WTC11 (cell line): ENCODE results near the gene BCL7C. TPM values are rescaled to one million over a fixed set of nuclear protein-coding genes. Genes with fewer than 3 reads are reported as not detected.

Source experiments
- ATAC-seq: fragments of 200-7000 bp; cut with Tn5 transposase; 2 replicates; pipeline ENCODE4 v1.10.0; 2021; ENCODE audit warnings: mild to moderate bottlenecking, moderate library complexity
- CTCF ChIA-PET: fragments of 300-600 bp; sonication (Branson Sonifier 250); formaldehyde crosslinking; loops from one replicate; lab custom pipeline; 2021; ENCODE audit warnings: antibody characterized with exemption; lab: Charles Lee
- POLR2A ChIA-PET: fragments of 350-600 bp; sonication (Branson Sonifier 250); formaldehyde crosslinking; loops from one replicate; lab custom pipeline; 2021; ENCODE audit warnings: antibody characterized with exemption; lab: Charles Lee
- DNase-seq: peaks from one replicate; pipeline ENCODE4 v3.0.0; 2021; ENCODE audit warnings: low spot score
- H3K27ac Mint-ChIP-seq: 2 replicates; pipeline ENCODE4 v1.8.0; 2021; ENCODE audit warnings: mixed read lengths
- H3K27me3 Mint-ChIP-seq: 2 replicates; pipeline ENCODE4 v1.8.0; 2021; ENCODE audit warnings: low read depth, mild to moderate bottlenecking, moderate library complexity, mixed read lengths
- H3K36me3 Mint-ChIP-seq: 2 replicates; pipeline ENCODE4 v1.8.0; 2021; ENCODE audit warnings: mixed read lengths
- H3K4me1 Mint-ChIP-seq: 2 replicates; pipeline ENCODE4 v1.8.0; 2022; ENCODE audit warnings: mixed read lengths
- H3K4me3 Mint-ChIP-seq: 2 replicates; pipeline ENCODE4 v1.8.0; 2021; ENCODE audit warnings: mild to moderate bottlenecking, moderate library complexity, mixed read lengths
- H3K9me3 Mint-ChIP-seq: 2 replicates; pipeline ENCODE4 v1.8.0; 2021; ENCODE audit warnings: mixed read lengths
- ATF1 ChIP-seq: sonication (generic); formaldehyde crosslinking; IDR thresholded peaks from 2 replicates; pipeline ENCODE4 v1.8.1; 2023; ENCODE audit warnings: mild to moderate bottlenecking, moderate library complexity, missing genetic modification reagents
- ATF3 ChIP-seq: sonication (generic); formaldehyde crosslinking; conservative IDR thresholded peaks from 2 replicates; pipeline ENCODE4 v1.8.1; 2022; ENCODE audit warnings: mild to moderate bottlenecking, missing genetic modification reagents
- CBFB ChIP-seq: sonication (generic); formaldehyde crosslinking; IDR thresholded peaks from 2 replicates; pipeline ENCODE4 v1.8.1; 2022; ENCODE audit warnings: mild to moderate bottlenecking, low read depth, missing genetic modification reagents
- E2F5 ChIP-seq: sonication (generic); formaldehyde crosslinking; IDR thresholded peaks from 2 replicates; pipeline ENCODE4 v1.8.1; 2022; ENCODE audit warnings: mild to moderate bottlenecking, moderate library complexity, missing genetic modification reagents
- ETV6 ChIP-seq: sonication (generic); formaldehyde crosslinking; IDR thresholded peaks from 2 replicates; pipeline ENCODE4 v1.8.1; 2022; ENCODE audit warnings: mild to moderate bottlenecking, missing genetic modification reagents
- GRHL2 ChIP-seq: fragments of 250-450 bp; sonication (Bioruptor Pico); IDR thresholded peaks from 2 replicates; pipeline ENCODE4 v1.8.0; 2022; ENCODE audit warnings: mild to moderate bottlenecking, moderate library complexity; ENCODE audit not compliant: insufficient replicate concordance, severe bottlenecking
- JAZF1 ChIP-seq: fragments of 250-450 bp; sonication (Bioruptor Pico); IDR thresholded peaks from 2 replicates; pipeline ENCODE4 v1.9.0; 2021; ENCODE audit warnings: moderate library complexity, mild to moderate bottlenecking, inconsistent platforms
- JUN ChIP-seq: sonication (generic); formaldehyde crosslinking; IDR thresholded peaks from 2 replicates; pipeline ENCODE4 v1.8.0; 2023; ENCODE audit warnings: mild to moderate bottlenecking, missing genetic modification reagents
- MLX ChIP-seq: sonication (generic); formaldehyde crosslinking; IDR thresholded peaks from 2 replicates; pipeline ENCODE4 v1.8.1; 2023; ENCODE audit warnings: mild to moderate bottlenecking, missing genetic modification reagents, moderate library complexity
- MYBL2 ChIP-seq: sonication (generic); formaldehyde crosslinking; IDR thresholded peaks from 2 replicates; pipeline ENCODE4 v1.8.1; 2023; ENCODE audit warnings: mild to moderate bottlenecking, moderate library complexity, missing genetic modification reagents
- NFATC4 ChIP-seq: fragments of 250-450 bp; sonication (Bioruptor Pico); IDR thresholded peaks from 2 replicates; pipeline ENCODE4 v1.9.0; 2021; ENCODE audit warnings: mild to moderate bottlenecking
- NR1H2 ChIP-seq: sonication (generic); formaldehyde crosslinking; IDR thresholded peaks from 2 replicates; pipeline ENCODE4 v1.9.0; 2021; ENCODE audit warnings: mild to moderate bottlenecking, moderate library complexity, missing genetic modification reagents
- NR3C1 ChIP-seq: sonication (generic); formaldehyde crosslinking; conservative IDR thresholded peaks from 2 replicates; pipeline ENCODE4 v1.8.1; 2023; ENCODE audit warnings: low read depth, mild to moderate bottlenecking, missing genetic modification reagents
- SMAD4 ChIP-seq: sonication (generic); formaldehyde crosslinking; IDR thresholded peaks from 2 replicates; pipeline ENCODE4 v1.8.0; 2022; ENCODE audit warnings: mild to moderate bottlenecking, missing genetic modification reagents
- TCF7 ChIP-seq: sonication (generic); formaldehyde crosslinking; IDR thresholded peaks from 2 replicates; pipeline ENCODE4 v1.8.0; 2022; ENCODE audit warnings: mild to moderate bottlenecking, low read depth, missing genetic modification reagents, moderate library complexity
- TEAD1 ChIP-seq: sonication (generic); formaldehyde crosslinking; IDR thresholded peaks from 2 replicates; pipeline ENCODE4 v1.8.0; 2022; ENCODE audit warnings: mild to moderate bottlenecking, missing genetic modification reagents
- TP53 ChIP-seq: sonication (generic); formaldehyde crosslinking; IDR thresholded peaks from 2 replicates; pipeline ENCODE4 v1.8.1; 2023; ENCODE audit warnings: mild to moderate bottlenecking, missing genetic modification reagents
- ZBTB21 ChIP-seq: sonication (generic); formaldehyde crosslinking; IDR thresholded peaks from 2 replicates; pipeline ENCODE4 v1.8.1; 2023; ENCODE audit warnings: mild to moderate bottlenecking, missing genetic modification reagents, borderline replicate concordance
- ZNF121 ChIP-seq: sonication (generic); formaldehyde crosslinking; IDR thresholded peaks from 2 replicates; pipeline ENCODE4 v1.8.0; 2023; ENCODE audit warnings: missing genetic modification reagents
- ZNF671 ChIP-seq: fragments of 250-450 bp; sonication (Bioruptor Pico); IDR thresholded peaks from 2 replicates; pipeline ENCODE4 v1.8.0; 2021; ENCODE audit warnings: mild to moderate bottlenecking
- total RNA-seq: library from RNA; stranded (reverse); gene quantifications from 3 replicates; pipeline ENCODE4 v1.2.3, GENCODE V29; 2021
- TF ChIP-seq, protein P1 (sequence below): sonication (generic); formaldehyde crosslinking; conservative IDR thresholded peaks from 2 replicates; pipeline ENCODE4 v1.8.1; 2023; ENCODE audit warnings: mild to moderate bottlenecking, low read depth, missing genetic modification reagents, moderate library complexity
- TF ChIP-seq, protein P2 (sequence below): sonication (generic); formaldehyde crosslinking; IDR thresholded peaks from 2 replicates; pipeline ENCODE4 v1.8.0; 2022; ENCODE audit warnings: mild to moderate bottlenecking, missing genetic modification reagents
- TF ChIP-seq, protein P3 (sequence below): sonication (generic); formaldehyde crosslinking; IDR thresholded peaks from 2 replicates; pipeline ENCODE4 v1.8.0; 2023; ENCODE audit warnings: missing genetic modification reagents
- TF ChIP-seq, protein P4 (sequence below): sonication (generic); formaldehyde crosslinking; IDR thresholded peaks from 2 replicates; pipeline ENCODE4 v1.8.1; 2023; ENCODE audit warnings: mild to moderate bottlenecking, missing genetic modification reagents

Gene BCL7C
- total RNA-seq, 1 experiment from 2014 or later, result 18.3 TPM

GRCh38 chr16:30926937-30927788 lies 33.3 kb upstream of the BCL7C start:
- Mint-ChIP-seq H3K9me3 (no peaks in the 10 kb centered on the region), H3K36me3 (peaks cover 24% of the 10 kb centered on the region), H3K4me1 (peaks cover 20% of the 10 kb centered on the region), H3K27ac (peak overlapping the region; percentile 82; the same call in 1 of the 2 replicates), H3K4me3 (0 out of 2 replicates have a peak overlapping the region, but pooled peaks have one; percentile 6), H3K27me3 (no peaks in the 10 kb centered on the region; the same call in 1 of the 2 replicates)
- ATAC-seq (no peak), DNase-seq (no peak)
- TF ChIP-seq ATF1, result no peak
- TF ChIP-seq NR3C1, result no peak
- no peak for TF ChIP-seq ZNF671 (CRISPR knock-in tag)
- TF ChIP-seq ETV6 (CRISPR knock-in tag), result no peak
- no peak for TF ChIP-seq NR1H2
- peak; percentile 29; the same call in 1 of the 2 replicates for TF ChIP-seq ATF3
- no peak for TF ChIP-seq GRHL2 (CRISPR knock-in tag)
- ChIA-PET POLR2A (interaction anchor here (1.0 kb wide), 1 partner anchor 252 kb away, joined by 3 read pairs; the partner anchor contains the start of gene FUS), CTCF (interaction anchor here (1.0 to 6.5 kb wide), 6 partner anchors 14 to 166 kb away, joined by 3 to 79 read pairs (median 6); no protein-coding TSS in a partner anchor)

DNA sequence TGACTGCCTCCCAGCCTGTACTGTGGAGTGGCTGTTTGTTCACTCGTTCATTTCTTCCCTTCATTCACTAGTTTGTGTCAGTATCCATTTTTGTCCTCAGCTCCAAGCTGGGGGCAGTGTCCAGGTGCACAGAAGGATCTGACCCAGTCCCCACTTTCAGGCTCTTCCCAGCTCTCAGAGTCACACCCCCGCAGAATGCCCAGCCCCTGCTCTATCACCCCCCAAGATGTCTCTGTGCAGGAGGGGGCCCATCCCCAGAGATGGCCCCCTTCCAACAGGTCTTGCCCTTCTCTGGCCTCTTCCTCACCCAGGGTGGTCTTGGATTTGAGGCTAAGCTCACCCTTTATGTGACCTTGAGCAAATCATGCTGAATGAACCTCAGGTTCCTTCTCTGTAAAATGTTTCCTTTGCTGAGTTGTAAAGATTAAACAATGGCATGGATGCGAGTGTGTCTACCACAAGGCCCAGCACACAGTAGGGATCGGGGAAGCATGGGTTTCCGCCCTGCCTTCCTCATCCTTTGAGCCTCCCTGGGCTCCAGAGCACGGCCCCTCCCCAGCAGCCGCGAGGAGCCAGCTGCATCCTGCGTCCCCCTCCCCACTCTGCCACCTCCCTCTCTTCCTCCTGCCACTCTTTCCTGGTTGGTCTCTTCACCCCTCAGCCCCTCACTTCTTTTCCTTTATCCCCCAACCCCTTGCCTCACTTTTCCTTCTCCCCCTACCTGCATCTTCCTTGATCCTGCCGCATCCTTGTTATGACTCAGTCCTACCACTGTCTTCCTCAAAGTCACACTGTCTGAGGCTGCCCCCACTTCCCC lies 32.3 kb upstream of the BCL7C start:
- Mint-ChIP-seq H3K27ac (peak overlapping the region; percentile 82; the same call in 1 of the 2 replicates), H3K36me3 (peaks cover 19% of the 10 kb centered on the region), H3K9me3 (no peaks in the 10 kb centered on the region), H3K4me1 (peaks cover 20% of the 10 kb centered on the region), H3K4me3 (peak overlapping the region; percentile 45), H3K27me3 (no peaks in the 10 kb centered on the region; the same call in 1 of the 2 replicates)
- ChIA-PET CTCF (interaction anchor here (1.3 to 6.5 kb wide), 2 partner anchors 15 to 21 kb away, joined by 3 to 79 read pairs; no protein-coding TSS in a partner anchor), POLR2A (interaction anchor here (1.0 kb wide), 1 partner anchor 22 kb away, joined by 3 read pairs; no protein-coding TSS in a partner anchor)
- DNase-seq (no peak), ATAC-seq (no peak)
- TF ChIP-seq TCF7 (CRISPR knock-in tag) (no peak), MLX (CRISPR knock-in tag) (no peak), CBFB (CRISPR knock-in tag) (no peak), E2F5 (no peak), ZNF121 (CRISPR knock-in tag) (no peak), ZBTB21 (CRISPR knock-in tag) (no peak), TEAD1 (CRISPR knock-in tag) (no peak), SMAD4 (no peak), NFATC4 (CRISPR knock-in tag) (no peak), MYBL2 (no peak), ETV6 (CRISPR knock-in tag) (no peak), TP53 (CRISPR knock-in tag) (no peak), GRHL2 (CRISPR knock-in tag) (no peak), JUN (CRISPR knock-in tag) (no peak), JAZF1 (no peak)
- TF ChIP-seq, protein P1, sequence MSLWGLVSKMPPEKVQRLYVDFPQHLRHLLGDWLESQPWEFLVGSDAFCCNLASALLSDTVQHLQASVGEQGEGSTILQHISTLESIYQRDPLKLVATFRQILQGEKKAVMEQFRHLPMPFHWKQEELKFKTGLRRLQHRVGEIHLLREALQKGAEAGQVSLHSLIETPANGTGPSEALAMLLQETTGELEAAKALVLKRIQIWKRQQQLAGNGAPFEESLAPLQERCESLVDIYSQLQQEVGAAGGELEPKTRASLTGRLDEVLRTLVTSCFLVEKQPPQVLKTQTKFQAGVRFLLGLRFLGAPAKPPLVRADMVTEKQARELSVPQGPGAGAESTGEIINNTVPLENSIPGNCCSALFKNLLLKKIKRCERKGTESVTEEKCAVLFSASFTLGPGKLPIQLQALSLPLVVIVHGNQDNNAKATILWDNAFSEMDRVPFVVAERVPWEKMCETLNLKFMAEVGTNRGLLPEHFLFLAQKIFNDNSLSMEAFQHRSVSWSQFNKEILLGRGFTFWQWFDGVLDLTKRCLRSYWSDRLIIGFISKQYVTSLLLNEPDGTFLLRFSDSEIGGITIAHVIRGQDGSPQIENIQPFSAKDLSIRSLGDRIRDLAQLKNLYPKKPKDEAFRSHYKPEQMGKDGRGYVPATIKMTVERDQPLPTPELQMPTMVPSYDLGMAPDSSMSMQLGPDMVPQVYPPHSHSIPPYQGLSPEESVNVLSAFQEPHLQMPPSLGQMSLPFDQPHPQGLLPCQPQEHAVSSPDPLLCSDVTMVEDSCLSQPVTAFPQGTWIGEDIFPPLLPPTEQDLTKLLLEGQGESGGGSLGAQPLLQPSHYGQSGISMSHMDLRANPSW, result no peak
- TF ChIP-seq, protein P2, sequence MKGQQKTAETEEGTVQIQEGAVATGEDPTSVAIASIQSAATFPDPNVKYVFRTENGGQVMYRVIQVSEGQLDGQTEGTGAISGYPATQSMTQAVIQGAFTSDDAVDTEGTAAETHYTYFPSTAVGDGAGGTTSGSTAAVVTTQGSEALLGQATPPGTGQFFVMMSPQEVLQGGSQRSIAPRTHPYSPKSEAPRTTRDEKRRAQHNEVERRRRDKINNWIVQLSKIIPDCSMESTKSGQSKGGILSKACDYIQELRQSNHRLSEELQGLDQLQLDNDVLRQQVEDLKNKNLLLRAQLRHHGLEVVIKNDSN, result no peak
- TF ChIP-seq, protein P3, sequence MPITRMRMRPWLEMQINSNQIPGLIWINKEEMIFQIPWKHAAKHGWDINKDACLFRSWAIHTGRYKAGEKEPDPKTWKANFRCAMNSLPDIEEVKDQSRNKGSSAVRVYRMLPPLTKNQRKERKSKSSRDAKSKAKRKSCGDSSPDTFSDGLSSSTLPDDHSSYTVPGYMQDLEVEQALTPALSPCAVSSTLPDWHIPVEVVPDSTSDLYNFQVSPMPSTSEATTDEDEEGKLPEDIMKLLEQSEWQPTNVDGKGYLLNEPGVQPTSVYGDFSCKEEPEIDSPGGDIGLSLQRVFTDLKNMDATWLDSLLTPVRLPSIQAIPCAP (CRISPR knock-in tag), result no peak
- TF ChIP-seq, protein P4, sequence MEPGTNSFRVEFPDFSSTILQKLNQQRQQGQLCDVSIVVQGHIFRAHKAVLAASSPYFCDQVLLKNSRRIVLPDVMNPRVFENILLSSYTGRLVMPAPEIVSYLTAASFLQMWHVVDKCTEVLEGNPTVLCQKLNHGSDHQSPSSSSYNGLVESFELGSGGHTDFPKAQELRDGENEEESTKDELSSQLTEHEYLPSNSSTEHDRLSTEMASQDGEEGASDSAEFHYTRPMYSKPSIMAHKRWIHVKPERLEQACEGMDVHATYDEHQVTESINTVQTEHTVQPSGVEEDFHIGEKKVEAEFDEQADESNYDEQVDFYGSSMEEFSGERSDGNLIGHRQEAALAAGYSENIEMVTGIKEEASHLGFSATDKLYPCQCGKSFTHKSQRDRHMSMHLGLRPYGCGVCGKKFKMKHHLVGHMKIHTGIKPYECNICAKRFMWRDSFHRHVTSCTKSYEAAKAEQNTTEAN (CRISPR knock-in tag), result no peak
